ENCODE results near the gene ZNF346. TPM values are rescaled to one million over a fixed set of nuclear protein-coding genes. Genes with fewer than 3 reads are reported as not detected.
"Not testable (repeated sequence)": the region's sequence is repeated elsewhere in the genome, so short reads cannot be mapped to it uniquely, and the experiment has no call there.

The ZNF346 gene, protein sequence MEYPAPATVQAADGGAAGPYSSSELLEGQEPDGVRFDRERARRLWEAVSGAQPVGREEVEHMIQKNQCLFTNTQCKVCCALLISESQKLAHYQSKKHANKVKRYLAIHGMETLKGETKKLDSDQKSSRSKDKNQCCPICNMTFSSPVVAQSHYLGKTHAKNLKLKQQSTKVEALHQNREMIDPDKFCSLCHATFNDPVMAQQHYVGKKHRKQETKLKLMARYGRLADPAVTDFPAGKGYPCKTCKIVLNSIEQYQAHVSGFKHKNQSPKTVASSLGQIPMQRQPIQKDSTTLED
- 28.1 and 30.6 TPM in 2 replicates for total RNA-seq

DNA sequence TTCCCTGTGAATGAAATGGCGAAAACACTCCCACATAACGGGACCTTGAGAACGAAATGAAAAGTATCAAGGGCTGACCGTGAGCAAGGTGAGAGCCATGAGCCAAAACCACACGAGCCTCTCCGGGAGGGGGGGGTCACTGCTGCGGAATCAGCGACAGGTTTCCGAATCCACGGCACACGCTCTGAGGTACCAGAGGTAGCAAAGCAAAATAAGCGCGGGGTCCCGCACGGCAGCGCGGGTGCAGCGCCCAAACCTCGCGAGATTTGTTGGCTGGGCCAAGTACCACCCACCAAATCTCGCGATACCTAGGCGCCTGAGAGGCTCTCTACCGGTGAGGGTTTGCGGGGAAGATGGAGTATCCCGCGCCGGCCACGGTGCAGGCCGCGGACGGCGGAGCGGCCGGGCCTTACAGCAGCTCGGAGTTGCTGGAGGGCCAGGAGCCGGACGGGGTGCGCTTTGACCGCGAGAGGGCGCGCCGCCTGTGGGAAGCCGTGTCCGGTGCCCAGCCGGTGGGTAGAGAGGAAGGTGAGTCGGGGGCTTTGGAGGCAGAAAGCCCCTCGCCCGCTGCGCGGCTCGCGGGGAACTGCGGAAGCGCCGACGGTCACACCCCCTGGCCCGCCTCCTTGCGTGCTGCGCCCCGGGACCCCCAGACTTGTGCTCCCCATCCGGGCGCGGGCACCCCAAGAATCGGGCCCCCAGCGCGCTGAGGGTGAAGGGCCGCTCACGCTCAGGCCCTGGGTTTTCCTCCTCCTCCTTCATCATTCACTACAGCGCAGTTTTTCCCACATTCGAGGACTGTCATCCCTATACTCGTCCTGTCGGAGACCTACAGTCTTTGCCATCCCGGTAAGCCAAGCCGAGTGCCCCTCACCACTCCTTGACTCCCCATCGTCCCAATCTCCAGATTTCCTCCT lies at the start of gene ZNF346:
Gene ZNF346 (plus strand): TSS at position 311 of the 917 bp plus-strand sequence. CDS start 43 bp downstream, at position 354.
- intact Hi-C loops (cut with micrococcal nuclease), result loop anchor here (1.0 to 5.0 kb wide), 9 partner anchors 16 to 634 kb away; partner anchors contain the start of genes FGFR4, HIGD2A, LMAN2 and NOP16

DNA sequence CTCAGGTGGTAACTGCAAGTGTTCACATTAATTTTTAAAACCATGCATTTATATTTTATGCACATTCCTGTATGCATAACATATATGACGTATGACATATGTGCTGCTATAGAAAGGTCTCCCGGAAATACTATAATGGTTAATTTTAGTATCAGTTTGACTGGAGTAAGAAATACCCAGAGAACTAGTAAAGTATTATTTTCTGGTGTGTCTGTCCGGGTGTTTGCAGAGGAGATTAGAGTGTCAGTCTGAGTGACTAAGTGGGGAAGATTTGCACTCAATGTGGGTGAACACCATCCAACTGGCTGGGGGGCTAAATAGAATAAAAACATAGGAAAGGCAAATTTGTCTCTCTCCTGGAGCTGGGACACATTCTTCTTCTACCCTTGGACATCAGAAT lies 42.8 kb upstream of the ZNF346 start:
- intact Hi-C loops (cut with micrococcal nuclease), result no loop called here

DNA sequence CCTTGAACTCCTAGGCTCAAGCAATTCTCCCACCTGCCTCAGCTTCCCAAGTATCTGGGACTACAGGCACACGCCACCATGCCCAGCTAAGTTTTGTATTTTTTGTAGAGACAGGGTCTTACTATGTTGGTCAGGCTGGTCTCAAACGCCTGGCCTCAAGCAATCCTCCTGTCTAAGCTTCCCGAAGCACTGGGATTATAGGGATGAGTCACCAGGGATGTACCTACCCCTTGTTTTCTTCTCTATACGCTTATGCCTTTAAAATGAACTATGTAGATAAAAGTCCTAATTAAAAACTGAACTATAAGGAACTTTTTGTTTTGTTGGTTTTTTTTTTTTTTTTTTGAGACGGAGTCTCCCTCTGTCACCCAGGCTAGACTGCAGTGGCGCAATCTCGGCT lies 41.7 kb upstream of the ZNF346 start:
- intact Hi-C loops (cut with micrococcal nuclease), result no loop called here

DNA sequence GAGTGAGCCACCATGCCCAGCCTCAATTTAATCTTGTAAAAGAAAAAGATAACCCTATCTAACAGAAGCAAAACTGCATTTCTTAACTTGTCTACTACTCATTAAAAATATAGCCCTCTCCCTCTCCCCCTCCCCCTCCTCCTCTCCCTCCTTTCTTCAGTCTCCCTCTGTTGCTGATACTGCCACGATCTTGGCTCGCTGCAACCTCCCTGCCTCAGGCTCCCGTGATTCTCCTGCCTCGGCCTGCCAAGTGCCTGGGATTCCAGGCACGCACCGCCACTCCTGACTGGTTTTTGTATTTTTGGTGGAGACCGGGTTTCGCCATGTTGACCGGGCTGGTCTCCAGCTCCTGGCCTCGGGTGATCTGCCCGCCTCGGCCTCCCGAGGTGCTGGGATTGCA lies 39.4 kb upstream of the ZNF346 start:
- intact Hi-C loops (cut with micrococcal nuclease), result not testable (repeated sequence)

DNA sequence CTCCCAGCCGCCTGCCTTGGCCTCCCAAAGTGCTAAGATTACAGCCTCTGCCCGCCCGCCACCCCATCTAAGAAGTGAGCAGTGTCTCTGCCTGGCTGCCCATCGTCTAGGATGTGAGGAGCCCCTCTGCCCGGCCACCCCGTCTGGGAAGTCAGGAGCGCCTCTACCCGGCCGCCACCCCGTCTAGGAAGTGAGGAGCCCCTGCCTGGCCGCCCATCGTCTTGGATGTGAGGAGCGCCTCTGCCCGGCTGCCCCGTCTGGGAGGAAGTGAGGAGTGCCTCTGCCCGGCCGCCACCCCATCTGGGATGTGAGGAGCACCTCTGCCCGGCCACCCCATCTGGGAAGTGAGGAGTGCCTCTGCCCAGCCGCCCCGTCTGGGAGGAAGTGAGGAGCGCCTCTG lies 38.9 kb upstream of the ZNF346 start:
- intact Hi-C loops (cut with micrococcal nuclease), result not testable (repeated sequence)

DNA sequence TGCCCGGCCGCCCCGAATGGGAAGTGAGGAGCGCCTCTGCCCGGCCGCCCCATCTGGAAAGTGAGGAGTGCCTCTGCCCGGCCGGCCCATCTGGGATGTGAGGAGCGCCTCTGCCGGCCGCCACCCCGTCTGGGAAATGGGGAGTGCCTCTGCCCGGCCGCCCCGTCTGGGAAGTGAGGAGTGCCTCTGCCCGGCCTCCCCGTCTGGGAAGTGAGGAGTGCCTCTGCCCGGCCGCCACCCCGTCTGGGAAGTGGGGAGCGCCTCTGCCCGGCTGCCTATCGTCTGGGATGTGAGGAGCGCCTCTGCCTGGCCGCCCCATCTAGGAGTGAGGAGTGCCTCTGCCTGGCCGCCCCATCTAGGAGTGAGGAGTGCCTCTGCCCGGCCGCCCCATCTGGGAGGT lies 38.3 kb upstream of the ZNF346 start:
- intact Hi-C loops (cut with micrococcal nuclease), result not testable (repeated sequence)

DNA sequence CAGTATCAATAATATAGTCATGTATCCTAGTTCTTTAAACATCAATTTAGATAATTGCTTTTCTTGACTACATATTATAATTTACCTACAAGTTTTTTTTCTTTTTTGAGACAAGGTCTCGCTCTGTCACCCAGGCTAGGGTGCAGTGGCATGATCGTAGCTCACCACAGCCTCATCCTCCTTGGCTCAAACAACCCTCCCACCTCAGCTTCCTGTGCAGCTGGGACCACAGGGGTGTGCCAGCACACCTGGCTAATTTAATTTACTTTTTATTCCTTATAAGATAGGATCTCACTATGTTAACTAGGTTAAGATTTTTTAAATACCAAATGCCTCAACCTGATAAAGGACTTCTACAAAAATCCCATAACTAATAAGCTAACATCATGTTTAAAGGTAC lies 37.0 kb upstream of the ZNF346 start:
- intact Hi-C loops (cut with micrococcal nuclease), result no loop called here

DNA sequence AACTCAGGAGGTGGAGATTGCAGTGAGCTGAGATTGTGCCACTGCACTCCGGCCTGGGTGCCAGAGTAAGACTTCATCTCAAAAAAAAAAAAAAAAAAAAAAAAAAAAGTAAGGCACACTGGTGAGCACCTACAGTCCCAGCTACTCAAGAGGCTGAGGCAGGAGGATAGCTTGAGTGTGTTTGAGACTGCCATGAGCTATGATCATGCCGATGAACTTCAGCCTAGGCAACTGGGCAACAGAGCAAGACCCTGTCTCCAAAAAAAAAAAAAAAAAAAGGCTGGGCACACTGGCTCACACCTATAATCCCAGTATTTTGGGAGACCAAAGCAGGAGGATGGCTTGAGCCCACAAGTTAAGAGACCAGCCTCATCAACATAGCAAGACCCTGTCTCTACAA lies 36.2 kb upstream of the ZNF346 start:
- intact Hi-C loops (cut with micrococcal nuclease), result no loop called here

DNA sequence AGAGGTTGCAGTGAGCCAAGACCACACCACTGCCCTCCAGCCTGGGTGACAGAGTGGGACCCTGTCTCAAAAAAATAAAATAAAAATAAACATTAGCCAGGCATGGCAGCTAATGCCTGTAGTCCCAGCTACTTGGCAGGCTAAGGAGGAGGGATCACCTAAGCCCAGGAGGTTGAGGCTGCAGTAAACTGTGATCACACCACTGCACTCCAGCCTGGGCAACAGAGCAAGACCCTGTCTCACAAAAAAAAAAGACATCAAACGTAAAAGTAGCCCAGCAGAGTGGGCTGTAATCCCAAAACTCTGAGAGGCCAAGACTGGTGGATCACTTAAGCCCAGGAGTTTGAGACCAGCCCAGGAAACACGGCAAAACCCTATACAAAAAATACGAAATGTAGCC lies 34.9 kb upstream of the ZNF346 start:
- intact Hi-C loops (cut with micrococcal nuclease), result no loop called here

DNA sequence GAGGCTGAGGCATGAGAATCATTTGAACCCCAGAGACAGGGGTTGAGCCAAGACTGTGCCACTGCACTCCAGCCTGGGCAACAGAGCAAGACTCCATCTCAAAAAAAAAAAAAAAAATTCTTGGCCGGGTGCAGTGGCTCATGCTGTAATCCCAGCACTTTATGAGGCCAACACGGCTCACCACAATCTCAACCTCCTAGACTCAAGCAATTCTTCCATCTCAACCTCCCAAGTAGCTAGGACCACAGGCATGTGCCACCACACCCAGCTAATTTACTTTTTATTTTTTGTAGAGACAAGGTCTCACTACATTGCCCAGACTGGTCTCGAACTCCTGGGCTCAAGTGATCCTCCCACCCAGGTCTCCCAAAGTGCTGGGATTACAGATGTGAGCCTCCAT lies 29.4 kb upstream of the ZNF346 start:
- intact Hi-C loops (cut with micrococcal nuclease), result not testable (repeated sequence)

DNA sequence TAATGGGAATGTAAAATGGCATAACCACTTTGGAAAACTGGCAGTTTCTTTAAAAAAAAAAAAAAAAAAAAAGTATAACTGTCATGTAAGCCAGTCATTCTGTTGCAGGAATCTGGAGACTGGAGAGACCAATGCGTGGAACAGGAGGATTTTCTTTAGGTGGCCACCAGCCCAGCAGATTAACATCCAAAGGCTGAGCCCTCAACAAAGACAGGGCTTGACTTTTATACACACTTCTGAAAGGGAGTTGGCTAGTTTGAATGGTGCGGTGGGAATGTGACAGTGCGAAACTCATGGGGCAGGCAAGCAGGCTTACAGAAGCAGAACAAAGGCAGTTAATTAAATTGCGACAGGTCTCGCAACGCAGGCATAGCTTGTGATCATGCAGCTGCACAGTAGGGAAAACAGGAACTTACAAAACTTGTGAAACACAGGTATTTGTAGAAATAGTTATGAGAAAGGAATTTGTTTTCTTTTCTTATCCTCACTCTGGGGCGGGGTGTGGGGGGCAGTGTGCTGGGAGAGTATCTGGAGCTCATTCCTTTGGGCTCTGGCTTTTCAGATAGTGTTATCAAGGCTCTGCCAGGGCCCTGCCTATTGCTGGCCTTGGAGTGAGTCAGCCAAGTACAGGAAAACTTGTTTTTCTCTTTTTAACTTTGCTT lies 27.9 kb upstream of the ZNF346 start:
- intact Hi-C loops (cut with micrococcal nuclease), result no loop called here

DNA sequence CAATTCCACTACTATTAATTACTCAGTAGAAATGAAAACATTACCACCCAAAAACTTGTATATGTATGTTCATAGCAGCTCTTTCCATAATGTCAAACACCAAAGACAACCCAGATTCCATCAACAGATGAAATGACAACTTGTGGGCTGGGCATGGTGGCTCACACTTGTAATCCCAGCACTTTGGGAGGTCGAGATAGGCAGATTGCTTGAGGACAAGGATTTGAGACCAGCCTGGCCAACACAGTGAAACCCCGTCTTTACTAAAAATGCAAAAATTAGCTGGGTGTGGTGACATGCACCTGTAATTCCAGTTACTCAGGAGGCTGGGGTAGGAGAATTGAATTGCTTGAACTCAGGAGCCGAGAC lies 27.4 kb upstream of the ZNF346 start:
- intact Hi-C loops (cut with micrococcal nuclease), result no loop called here

DNA sequence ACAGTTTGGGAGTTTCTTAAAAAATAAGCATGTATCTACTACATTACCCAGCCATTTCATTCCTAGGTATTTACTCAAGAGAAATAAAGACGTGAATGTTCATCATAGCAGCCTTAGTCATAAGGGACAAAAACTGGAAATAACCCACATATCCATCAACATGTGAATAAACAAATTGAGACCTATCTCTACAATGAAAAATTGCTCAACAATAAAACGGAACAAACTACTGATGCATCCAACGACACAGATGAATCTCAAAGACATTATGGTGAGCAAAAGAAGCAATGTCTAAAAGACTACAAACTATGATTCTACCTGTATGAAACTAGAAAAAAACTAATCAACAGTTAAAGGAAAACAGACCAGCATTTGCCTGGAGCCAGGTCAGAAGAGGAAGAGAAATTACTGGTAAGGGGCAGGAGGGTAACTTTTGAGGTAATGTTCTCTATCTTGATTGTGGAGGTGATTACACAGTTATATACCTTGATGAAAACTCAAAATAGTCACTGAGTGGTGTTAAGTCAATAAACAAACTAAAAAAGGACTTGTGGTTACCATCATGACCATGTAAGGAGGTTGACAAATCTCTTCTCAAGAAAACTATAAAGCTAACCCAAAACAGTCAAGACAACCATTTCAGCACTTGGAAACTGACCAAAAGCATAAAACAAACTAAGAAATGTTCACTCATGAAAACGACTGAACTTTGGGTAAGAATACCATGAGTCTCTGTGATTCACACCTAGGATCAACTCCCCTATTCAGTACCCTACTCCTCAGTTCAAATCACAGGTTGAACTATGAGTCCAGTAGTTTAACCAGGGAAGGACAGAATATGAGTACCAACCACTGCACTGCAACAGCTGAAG lies 26.4 kb upstream of the ZNF346 start:
- intact Hi-C loops (cut with micrococcal nuclease), result no loop called here

DNA sequence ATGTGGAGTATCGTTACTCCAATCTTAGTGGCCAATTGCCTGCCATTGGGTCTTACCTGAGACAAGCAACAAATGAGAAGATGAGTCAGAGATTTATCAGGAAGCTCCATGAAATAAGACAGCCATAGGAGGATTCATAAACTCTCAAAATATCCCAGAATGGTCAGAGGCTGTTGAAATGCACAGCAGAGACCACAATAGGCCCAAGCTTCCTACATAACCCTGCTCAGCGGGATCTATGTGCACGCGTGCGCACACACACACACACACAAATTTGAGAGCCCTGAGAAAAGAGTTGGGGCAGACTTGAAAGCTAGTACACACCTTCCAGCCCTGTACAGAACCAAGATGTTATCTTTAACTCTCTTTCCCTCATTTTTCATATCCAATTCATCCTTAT lies 25.7 kb upstream of the ZNF346 start:
- intact Hi-C loops (cut with micrococcal nuclease), result no loop called here

DNA sequence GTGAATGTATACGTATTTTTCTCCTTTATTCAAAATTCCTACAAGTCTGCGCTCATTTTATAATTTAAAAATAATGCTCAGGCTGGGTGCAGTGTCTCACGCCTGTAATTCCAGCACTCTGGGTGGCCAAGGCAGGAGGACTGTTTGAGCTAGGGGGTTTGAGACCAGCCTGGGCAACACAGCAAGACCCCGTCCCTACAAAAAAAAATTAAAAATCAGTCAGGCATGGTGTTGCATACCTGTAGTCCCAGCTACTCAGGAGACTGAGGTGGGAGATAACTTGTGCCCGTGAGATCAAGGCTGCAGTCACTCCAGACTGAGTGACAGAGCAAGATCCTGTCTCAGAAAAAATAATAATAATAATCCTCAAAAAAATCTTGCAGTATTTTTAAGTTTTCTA lies 23.7 kb upstream of the ZNF346 start:
- intact Hi-C loops (cut with micrococcal nuclease), result no loop called here

DNA sequence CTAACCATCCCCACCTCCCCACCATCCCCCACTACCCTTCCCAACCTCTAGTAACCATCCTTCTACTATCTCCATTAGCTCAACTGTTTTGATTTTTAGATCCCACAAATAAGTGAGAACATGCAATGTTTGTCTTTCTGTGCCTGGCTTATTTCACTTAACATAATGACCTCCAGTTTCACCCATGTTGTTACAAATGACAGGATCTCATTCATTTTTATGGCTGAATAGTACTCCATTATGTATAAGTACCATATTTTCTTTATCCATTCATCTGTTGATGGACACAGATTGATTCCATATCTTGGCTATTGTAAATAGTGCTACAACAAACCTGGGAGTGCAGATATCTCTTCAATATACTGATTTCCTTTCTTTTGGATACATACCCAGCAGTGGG lies 23.0 kb upstream of the ZNF346 start:
- intact Hi-C loops (cut with micrococcal nuclease), result not testable (repeated sequence)

DNA sequence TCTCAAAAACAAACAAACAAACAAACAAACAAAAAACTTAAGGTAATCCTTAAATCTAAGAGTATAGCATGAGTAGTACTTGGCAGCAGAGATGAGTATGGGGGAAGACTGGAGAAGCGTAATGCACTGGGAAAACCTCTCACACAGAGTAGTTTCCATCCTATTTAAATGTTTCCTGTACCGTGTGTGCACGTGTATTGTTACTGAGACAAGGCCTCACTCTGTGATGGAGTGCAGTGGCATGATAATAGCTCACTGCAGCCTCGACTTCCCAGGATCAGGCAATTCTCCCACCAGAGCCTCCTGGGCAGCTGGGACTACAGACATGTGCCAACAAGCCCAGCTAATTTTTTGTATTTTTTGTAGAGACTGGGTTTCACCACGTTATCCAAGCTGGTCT lies 18.8 kb upstream of the ZNF346 start:
- intact Hi-C loops (cut with micrococcal nuclease), result no loop called here

DNA sequence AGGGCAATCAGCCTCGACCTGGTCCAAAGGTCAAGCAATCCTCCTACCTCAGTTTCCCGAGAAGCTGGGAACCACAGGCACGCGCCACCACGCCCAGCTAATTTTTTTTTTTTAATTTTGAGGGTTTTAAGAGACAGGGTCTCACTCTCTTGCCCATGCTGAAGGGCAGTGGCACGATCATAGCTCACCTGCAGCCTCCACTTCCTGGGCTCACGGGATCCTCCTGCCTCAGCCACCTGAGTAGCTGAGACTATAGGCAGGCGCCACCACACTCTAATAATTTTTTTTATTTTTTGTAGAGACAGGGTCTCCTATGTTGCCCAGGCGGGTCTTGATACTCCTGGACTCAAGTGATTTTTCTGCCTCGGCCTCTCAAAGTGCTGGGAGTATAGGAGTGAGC lies 17.5 kb upstream of the ZNF346 start:
- intact Hi-C loops (cut with micrococcal nuclease), result loop anchor here (5.0 kb wide), 2 partner anchors 347 to 358 kb away; partner anchors contain the start of genes LMAN2 and TSPAN17

DNA sequence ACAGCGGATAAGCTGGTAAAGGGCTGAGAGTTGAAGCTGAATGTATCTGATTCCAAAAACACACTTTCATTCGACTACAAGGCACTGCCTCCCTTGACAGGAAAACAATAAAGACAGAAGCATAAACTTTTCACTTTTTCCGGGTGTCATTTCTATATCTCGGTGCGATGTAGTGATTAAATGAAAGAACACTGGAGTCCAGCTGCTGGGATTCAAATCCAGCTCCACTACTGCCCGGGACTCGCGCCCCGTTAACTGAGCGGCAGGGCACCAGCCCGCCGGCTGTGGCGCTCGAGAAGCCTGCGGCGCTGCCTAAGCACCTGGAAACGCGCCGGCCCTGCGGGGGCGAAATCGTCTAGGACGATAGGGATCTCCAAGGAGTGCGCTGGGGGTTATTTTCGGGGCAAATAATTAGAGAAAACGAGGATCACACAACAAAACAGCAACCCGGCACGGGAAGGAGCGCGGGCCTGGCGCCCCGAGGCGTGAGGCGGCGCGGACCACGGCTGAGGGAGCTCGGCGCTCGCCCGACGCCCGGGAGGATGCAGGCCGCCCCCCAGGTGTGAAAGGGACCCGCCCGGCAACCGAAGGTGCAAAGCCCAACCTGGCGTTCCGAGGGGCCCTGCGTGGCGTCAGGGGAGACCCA lies 16.8 kb upstream of the ZNF346 start:
- intact Hi-C loops (cut with micrococcal nuclease), result loop anchor here (1.0 to 5.0 kb wide), 9 partner anchors 17 to 644 kb away; partner anchors contain the start of genes KIAA1191, LMAN2, NSD1 and TMED9

All from T-helper 1 cell treated with Interleukin-12 subunit alpha and Interleukin-12 subunit beta and Interleukin-4 antibody, amounts not matched to agents 30 ng/mL and 1 ng/mL, for 36 hours (primary cell).